ENCODE data around the gene BRD2.

BRD2 gene

GRCh38 chr6:32971581-32972352, 3.4 kb downstream of the BRD2 start:
- H3K27ac Mint-ChIP-seq = peak overlapping the region; percentile 97
- peak; percentile 99 for DNase-seq
- peaks cover 10% of the 10 kb centered on the region for H3K27me3 Mint-ChIP-seq
- peaks cover 25% of the 10 kb centered on the region for H3K4me1 Mint-ChIP-seq
- CTCF ChIA-PET = interaction anchor here (0.9 to 13.4 kb wide), 12 partner anchors 12 to 133 kb away, joined by 3 to 240 read pairs (median 7); partner anchors contain the start of genes HLA-DMA, HLA-DMB, PSMB9 and TAP1
- H3K36me3 Mint-ChIP-seq = peaks cover 67% of the 10 kb centered on the region
- H3K9me3 Mint-ChIP-seq = no peaks in the 10 kb centered on the region
- H3K4me3 Mint-ChIP-seq = peak overlapping the region; percentile 85

DNA sequence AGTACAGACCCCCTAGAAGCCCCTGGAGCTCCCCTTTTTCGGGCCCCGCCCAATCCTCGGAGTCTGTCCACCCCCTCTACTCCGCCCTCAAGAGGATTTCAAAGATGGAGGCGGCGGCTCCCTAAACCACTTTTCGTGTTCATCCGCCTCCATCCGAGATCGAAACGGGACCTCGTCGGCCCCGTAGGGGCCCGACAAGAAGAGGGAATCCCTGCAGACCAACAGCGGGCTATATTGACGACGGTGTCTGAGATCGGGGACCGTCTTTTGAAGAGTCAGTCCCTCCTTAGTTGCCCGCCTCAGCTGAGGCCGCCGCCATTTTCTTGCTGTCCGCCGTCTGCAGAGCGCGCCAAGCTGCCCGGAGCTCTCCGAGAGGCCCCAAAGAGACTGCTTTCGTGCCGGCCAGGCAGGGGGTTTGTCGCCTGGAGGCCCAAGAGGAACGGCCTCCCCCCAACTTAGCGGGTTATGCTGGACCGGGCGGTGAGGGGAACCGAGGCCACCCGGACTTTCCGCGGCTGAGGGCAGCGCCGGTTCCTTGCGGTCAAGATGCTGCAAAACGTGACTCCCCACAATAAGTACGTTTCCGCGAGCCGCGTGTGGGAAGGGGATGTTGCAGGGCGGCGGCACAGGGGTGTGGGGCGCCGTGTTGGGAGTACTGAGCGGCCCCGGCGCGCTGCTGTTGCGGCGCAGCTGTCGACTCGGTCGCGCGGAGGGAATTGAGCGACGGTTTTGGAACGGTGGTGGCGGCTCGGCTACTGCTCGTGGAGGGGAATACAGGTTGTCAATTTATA, 4.2 kb downstream of the BRD2 start:
- CTCF ChIA-PET = interaction anchor here (0.9 to 13.4 kb wide), 13 partner anchors 10 to 134 kb away, joined by 3 to 240 read pairs (median 7); partner anchors contain the start of genes HLA-DMA, HLA-DMB, PSMB9 and TAP1
- Mint-ChIP-seq H3K4me3 (peak overlapping the region; percentile 85), H3K27me3 (peaks cover 10% of the 10 kb centered on the region), H3K9me3 (no peaks in the 10 kb centered on the region), H3K27ac (peak overlapping the region; percentile 97), H3K36me3 (peaks cover 75% of the 10 kb centered on the region), H3K4me1 (peaks cover 26% of the 10 kb centered on the region)
- DNase-seq = peak; percentile 65

DNA sequence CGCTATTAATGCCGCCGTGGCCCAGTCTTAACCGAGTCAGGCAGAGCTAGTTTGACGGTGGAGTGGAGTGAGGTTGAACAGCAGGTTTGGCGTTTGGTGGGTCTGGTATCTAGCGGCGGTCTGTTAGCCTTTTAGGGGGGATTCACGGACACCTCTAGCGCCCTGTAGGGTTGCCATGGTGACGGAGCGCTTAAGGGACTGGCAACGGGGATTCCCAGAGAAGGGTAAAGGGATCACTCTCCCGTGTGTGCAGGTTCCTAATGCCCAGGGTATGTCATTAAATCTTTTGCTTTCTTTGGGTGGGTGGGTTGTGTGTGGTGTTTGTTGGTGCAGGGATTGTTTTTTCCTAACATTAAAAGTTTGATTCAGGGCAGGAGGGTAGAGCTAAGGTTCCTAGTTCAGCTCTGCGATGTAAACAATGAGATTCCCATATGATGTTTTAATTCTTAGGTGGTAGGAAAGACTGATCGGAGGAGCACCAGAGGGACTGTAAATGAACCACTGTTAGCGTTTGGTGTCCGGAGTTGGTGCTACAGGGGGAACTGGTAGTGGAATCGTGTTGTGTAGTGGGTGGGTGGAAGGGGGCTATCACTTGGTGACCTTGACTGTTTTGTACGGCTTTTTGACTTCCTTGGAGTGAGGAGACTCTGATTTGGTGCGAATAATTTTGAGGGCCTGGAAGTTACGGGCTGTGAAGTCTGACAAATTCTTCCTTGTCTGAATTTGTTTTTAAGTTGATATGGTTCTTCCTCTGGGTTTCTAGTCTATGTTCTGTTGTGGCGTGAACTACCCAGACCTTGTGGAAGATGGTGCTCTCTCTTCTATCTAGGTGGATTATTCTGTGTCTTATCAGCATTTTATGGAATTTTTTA, 5.0 kb downstream of the BRD2 start:
- CTCF ChIA-PET = interaction anchor here (0.6 to 13.4 kb wide), 15 partner anchors 9 to 135 kb away, joined by 3 to 240 read pairs (median 4); partner anchors contain the start of genes HLA-DMA, PSMB9, TAP1 and TAP2
- DNase-seq = peak; percentile 57
- Mint-ChIP-seq H3K9me3 (no peaks in the 10 kb centered on the region), H3K36me3 (peaks cover 83% of the 10 kb centered on the region), H3K27ac (peak overlapping the region; percentile 97), H3K4me3 (peak overlapping the region; percentile 85), H3K4me1 (peaks cover 34% of the 10 kb centered on the region), H3K27me3 (peaks cover 10% of the 10 kb centered on the region)

- peaks cover 89% of the 10 kb centered on the region for H3K36me3 Mint-ChIP-seq
- H3K4me1 Mint-ChIP-seq = peaks cover 38% of the 10 kb centered on the region
- peak overlapping the region; percentile 97 for H3K27ac Mint-ChIP-seq
- no peaks in the 10 kb centered on the region for H3K9me3 Mint-ChIP-seq
- peak; percentile 61 for DNase-seq
- H3K4me3 Mint-ChIP-seq = peak overlapping the region; percentile 85
- CTCF ChIA-PET = interaction anchor here (0.6 to 13.4 kb wide), 13 partner anchors 10 to 135 kb away, joined by 3 to 240 read pairs (median 6); partner anchors contain the start of genes HLA-DMA, PSMB9, TAP1 and TAP2
- H3K27me3 Mint-ChIP-seq = peaks cover 10% of the 10 kb centered on the region
These were observed 5.6 kb downstream of the BRD2 start for GRCh38 chr6:32974016-32974333.

- Mint-ChIP-seq H3K9me3 (no peaks in the 10 kb centered on the region), H3K27me3 (peaks cover 10% of the 10 kb centered on the region), H3K36me3 (peaks cover 92% of the 10 kb centered on the region), H3K27ac (peak overlapping the region; percentile 71), H3K4me1 (peaks cover 41% of the 10 kb centered on the region), H3K4me3 (peak overlapping the region; percentile 85)
- CTCF ChIA-PET = interaction anchor here (1.1 to 13.4 kb wide), 11 partner anchors 9 to 136 kb away, joined by 3 to 240 read pairs (median 6); partner anchors contain the start of genes HLA-DMA, PSMB9, TAP1 and TAP2
- DNase-seq = no peak
These were observed 6.3 kb downstream of the BRD2 start for GRCh38 chr6:32974541-32975308.

DNA sequence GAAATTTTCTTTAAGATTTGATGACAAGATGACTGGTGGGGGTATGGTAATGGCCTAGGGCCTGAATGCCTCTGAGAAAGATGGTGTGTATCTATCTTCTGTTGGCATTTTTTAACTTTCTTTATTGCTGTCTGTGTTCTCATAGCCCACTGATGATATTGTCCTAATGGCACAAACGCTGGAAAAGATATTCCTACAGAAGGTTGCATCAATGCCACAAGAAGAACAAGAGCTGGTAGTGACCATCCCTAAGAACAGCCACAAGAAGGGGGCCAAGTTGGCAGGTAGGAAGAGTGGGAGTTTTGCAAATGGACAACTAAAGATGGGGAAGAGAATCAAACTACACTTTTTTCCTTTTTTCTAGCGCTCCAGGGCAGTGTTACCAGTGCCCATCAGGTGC, 7.5 kb downstream of the BRD2 start:
- Mint-ChIP-seq H3K27me3 (peaks cover 10% of the 10 kb centered on the region), H3K36me3 (peaks cover 94% of the 10 kb centered on the region), H3K9me3 (no peaks in the 10 kb centered on the region), H3K27ac (peak overlapping the region; percentile 64), H3K4me1 (peaks cover 46% of the 10 kb centered on the region), H3K4me3 (peak overlapping the region; percentile 85)
- CTCF ChIA-PET = interaction anchor here (0.8 to 4.1 kb wide), 2 partner anchors 8 kb away, joined by 4 to 28 read pairs; no protein-coding TSS in a partner anchor
- no peak for DNase-seq

- DNase-seq = no peak
- Mint-ChIP-seq H3K4me3 (peak overlapping the region; percentile 85), H3K36me3 (peaks cover 91% of the 10 kb centered on the region), H3K27me3 (peaks cover 8% of the 10 kb centered on the region), H3K9me3 (no peaks in the 10 kb centered on the region), H3K4me1 (peaks cover 46% of the 10 kb centered on the region), H3K27ac (peak overlapping the region; percentile 70)
- CTCF ChIA-PET = interaction anchor here (0.6 to 4.1 kb wide), 5 partner anchors 8 to 121 kb away, joined by 4 to 28 read pairs (median 5); no protein-coding TSS in a partner anchor
These were observed 8.1 kb downstream of the BRD2 start for GRCh38 chr6:32976334-32977069.

- H3K4me1 Mint-ChIP-seq = peaks cover 47% of the 10 kb centered on the region
- H3K9me3 Mint-ChIP-seq = no peaks in the 10 kb centered on the region
- CTCF ChIA-PET = interaction anchor here (1.2 to 4.2 kb wide), 3 partner anchors 23 to 139 kb away, joined by 4 to 16 read pairs (median 5); partner anchors contain the start of gene TAP2
- H3K27me3 Mint-ChIP-seq = peaks cover 1% of the 10 kb centered on the region
- H3K36me3 Mint-ChIP-seq = peaks cover 91% of the 10 kb centered on the region
- H3K27ac Mint-ChIP-seq = peak overlapping the region; percentile 50
- DNase-seq = no peak
- H3K4me3 Mint-ChIP-seq = no peak overlapping the region
These were observed 9.0 kb downstream of the BRD2 start for GRCh38 chr6:32977272-32977952.

- CTCF ChIA-PET = interaction anchor here (1.2 to 4.2 kb wide), 3 partner anchors 24 to 139 kb away, joined by 4 to 16 read pairs (median 5); partner anchors contain the start of gene TAP2
- Mint-ChIP-seq H3K27me3 (no peaks in the 10 kb centered on the region), H3K27ac (no peak overlapping the region), H3K4me3 (no peak overlapping the region), H3K4me1 (peaks cover 48% of the 10 kb centered on the region), H3K9me3 (no peaks in the 10 kb centered on the region), H3K36me3 (peaks cover 88% of the 10 kb centered on the region)
- DNase-seq = no peak
These were observed 9.5 kb downstream of the BRD2 start for GRCh38 chr6:32977953-32978324.

GRCh38 chr6:32979720-32980487, 11.5 kb downstream of the BRD2 start:
- Mint-ChIP-seq H3K4me1 (peaks cover 62% of the 10 kb centered on the region), H3K36me3 (peaks cover 70% of the 10 kb centered on the region), H3K27ac (peak overlapping the region; percentile 46), H3K4me3 (no peak overlapping the region), H3K9me3 (no peaks in the 10 kb centered on the region), H3K27me3 (no peaks in the 10 kb centered on the region)
- no peak for DNase-seq
- CTCF ChIA-PET = interaction anchor here (1.0 to 4.2 kb wide), 5 partner anchors 13 to 142 kb away, joined by 3 to 16 read pairs (median 3); partner anchors contain the start of gene TAP2

GRCh38 chr6:32980488-32981038, 12.2 kb downstream of the BRD2 start:
- Mint-ChIP-seq H3K4me3 (no peak overlapping the region), H3K27me3 (no peaks in the 10 kb centered on the region), H3K27ac (peak overlapping the region; percentile 46), H3K36me3 (peaks cover 64% of the 10 kb centered on the region), H3K9me3 (no peaks in the 10 kb centered on the region), H3K4me1 (peaks cover 56% of the 10 kb centered on the region)
- CTCF ChIA-PET = interaction anchor here (1.0 to 4.2 kb wide), 5 partner anchors 28 to 142 kb away, joined by 3 to 16 read pairs (median 4); partner anchors contain the start of genes HLA-DMA and TAP2
- no peak for DNase-seq
